Fibroblast of skin of left quadriceps (primary cell): ENCODE measurements around the gene FLOT2.
"Not testable (repeated sequence)": the region's sequence is repeated elsewhere in the genome, so short reads cannot be mapped to it uniquely, and the experiment has no call there.

Experiments used
- DNase-seq, 2 experiments: peaks; one replicate each; pipeline ENCODE4 v3.0.0-alpha.2; 2013; ENCODE audit warnings: low read depth in 2 of 2

The FLOT2 gene

GRCh38 chr17:28916302-28916934 is 18.9 kb upstream of the FLOT2 start:
- DNase-seq: no peak

GRCh38 chr17:28912938-28913333 is 15.4 kb upstream of the FLOT2 start:
- no peak for DNase-seq

- DNase-seq: no peak
Measured at GRCh38 chr17:28912281-28912937, 14.9 kb upstream of the FLOT2 start.

- no peak for DNase-seq
Measured at GRCh38 chr17:28911411-28912045, 14.0 kb upstream of the FLOT2 start.

GRCh38 chr17:28910534-28910933 is 13.0 kb upstream of the FLOT2 start:
- DNase-seq: no peak

- peak; percentile 29 for DNase-seq
Measured at GRCh38 chr17:28908640-28909167, 11.2 kb upstream of the FLOT2 start.

GRCh38 chr17:28907709-28908475 is 10.4 kb upstream of the FLOT2 start:
- no peak for DNase-seq

- DNase-seq: no peak
Measured at GRCh38 chr17:28906706-28907438, 9.3 kb upstream of the FLOT2 start.

- no peak for DNase-seq
Measured at GRCh38 chr17:28906276-28906675, 8.7 kb upstream of the FLOT2 start.

- no peak for DNase-seq
Measured at GRCh38 chr17:28904800-28905199, 7.3 kb upstream of the FLOT2 start.

GRCh38 chr17:28903546-28903841 is 6.0 kb upstream of the FLOT2 start:
- DNase-seq: not testable (repeated sequence)

- DNase-seq: peak; percentile 80 to 81
Measured at GRCh38 chr17:28902819-28903545, 5.4 kb upstream of the FLOT2 start, which contains the start of gene DHRS13. Gene DHRS13, minus strand, starts transcription at chr17:28903079. Its CDS starts 135 bp downstream, at chr17:28902944.

- no peak for DNase-seq
Measured at GRCh38 chr17:28901866-28902818, 4.6 kb upstream of the FLOT2 start.

GRCh38 chr17:28900986-28901726 is 3.6 kb upstream of the FLOT2 start:
- DNase-seq: no peak

- DNase-seq: no peak
Measured at GRCh38 chr17:28899212-28899815, 1.8 kb upstream of the FLOT2 start.

- no peak for DNase-seq
Measured at GRCh38 chr17:28898527-28898955, 1.0 kb upstream of the FLOT2 start.

GRCh38 chr17:28897769-28898526 is 415 bp upstream of the FLOT2 start:
- no peak for DNase-seq

- no peak for DNase-seq
Measured at GRCh38 chr17:28896491-28896883, 1.0 kb downstream of the FLOT2 start.
